Left colon (tissue), 2 donors: ENCODE results near the gene NPLOC4. TPM values are rescaled to one million over a fixed set of nuclear protein-coding genes. Genes with fewer than 3 reads are reported as not detected.

Experiments used
- ATAC-seq: fragments of 200-7000 bp; cut with Tn5 transposase; one replicate; pipeline ENCODE4 v1.9.1; 2020; ENCODE audit warnings: mild to moderate bottlenecking, moderate library complexity
- DNase-seq, 2 donors: peaks; one replicate each; pipeline ENCODE4 v3.0.0-alpha.2; 2020
- intact Hi-C, 2 donors: fragments of 100-400 bp; cut with DNase I in 1 of 2; cut with micrococcal nuclease in 1 of 2; formaldehyde crosslinking; loops; one replicate each; pipeline versions ENCODE4 v1.11.2 to v1.14.0; 2022; cut with DNase I, micrococcal nuclease
- total RNA-seq, 2 donors: library from RNA; stranded (reverse); fragmentation: NEBNext Ultra II Directional; extraction: Animal tissue kit (Norgen Biotek cat#: 25700); gene quantifications; one replicate each; pipeline ENCODE4 v1.2.1, GENCODE V29; 2021
- donor health status: DM: no; HTN: no; CAD: no.
- donor health status: DM: yes; HTN: yes; CAD: no.

Gene NPLOC4
- total RNA-seq, 2 donors from 2014 or later: 86.2 to 88.4 TPM

GRCh38 chr17:81576621-81577277 lies 60.2 kb downstream of the NPLOC4 start:
- intact Hi-C loops: no loop called here
- no peak for DNase-seq
- ATAC-seq: peak; percentile 4

- DNase-seq (no peak), ATAC-seq (no peak)
- intact Hi-C loops: no loop called here
Measured at GRCh38 chr17:81575836-81576235, 61.1 kb downstream of the NPLOC4 start.

- DNase-seq: no peak
- intact Hi-C loops: no loop called here
- no peak for ATAC-seq
Measured at GRCh38 chr17:81574643-81574956, 62.3 kb downstream of the NPLOC4 start.

- no peak for DNase-seq
- intact Hi-C loops: no loop called here
- ATAC-seq: peak; percentile 54
Measured at GRCh38 chr17:81573794-81574642, 62.9 kb downstream of the NPLOC4 start.

GRCh38 chr17:81572563-81573168 lies 64.2 kb downstream of the NPLOC4 start:
- intact Hi-C loops: no loop called here
- ATAC-seq (no peak), DNase-seq (no peak)

GRCh38 chr17:81570964-81571363 lies 65.9 kb downstream of the NPLOC4 start:
- DNase-seq: no peak
- intact Hi-C loops: no loop called here
- ATAC-seq: peak; percentile 48

GRCh38 chr17:81569986-81570514 lies 66.9 kb downstream of the NPLOC4 start:
- DNase-seq: no peak
- ATAC-seq: no peak
- intact Hi-C loops: no loop called here

GRCh38 chr17:81568416-81568815 lies 68.5 kb downstream of the NPLOC4 start:
- intact Hi-C loops: no loop called here
- ATAC-seq: no peak
- DNase-seq: no peak

- ATAC-seq (no peak), DNase-seq (no peak)
- intact Hi-C loops: no loop called here
Measured at GRCh38 chr17:81567191-81567590, 69.7 kb downstream of the NPLOC4 start.

- ATAC-seq (peak; percentile 84), DNase-seq (peak; percentile 68 to 87)
- intact Hi-C loops: no loop called here
Measured at GRCh38 chr17:81566461-81567126, 70.3 kb downstream of the NPLOC4 start.

GRCh38 chr17:81565231-81565630 lies 71.7 kb downstream of the NPLOC4 start:
- DNase-seq (no peak), ATAC-seq (no peak)
- intact Hi-C loops: no loop called here

- no peak for ATAC-seq
- intact Hi-C loops: no loop called here
- no peak for DNase-seq
Measured at GRCh38 chr17:81564778-81565177, 72.1 kb downstream of the NPLOC4 start.

- DNase-seq (no peak), ATAC-seq (no peak)
- intact Hi-C loops: no loop called here
Measured at GRCh38 chr17:81563861-81564586, 72.9 kb downstream of the NPLOC4 start.

GRCh38 chr17:81561494-81561885 lies 75.4 kb downstream of the NPLOC4 start:
- ATAC-seq: no peak
- DNase-seq: no peak
- intact Hi-C loops: no loop called here

GRCh38 chr17:81558941-81559806 lies 77.7 kb downstream of the NPLOC4 start:
- intact Hi-C loops: no loop called here

GRCh38 chr17:81558115-81558468 lies 78.8 kb downstream of the NPLOC4 start:
- no peak for DNase-seq

More at GRCh38 chr17:81558941-81559806, 77.7 kb downstream of the NPLOC4 start:
- DNase-seq (no peak), ATAC-seq (peak; percentile 20)

GRCh38 chr17:81557276-81558114 lies 79.4 kb downstream of the NPLOC4 start:
- DNase-seq (no peak), ATAC-seq (no peak)
- intact Hi-C loops: no loop called here

More at GRCh38 chr17:81558115-81558468, 78.8 kb downstream of the NPLOC4 start:
- ATAC-seq: no peak
- intact Hi-C loops: no loop called here
